Measurements from ENCODE around the gene SCN4A.

DNA sequence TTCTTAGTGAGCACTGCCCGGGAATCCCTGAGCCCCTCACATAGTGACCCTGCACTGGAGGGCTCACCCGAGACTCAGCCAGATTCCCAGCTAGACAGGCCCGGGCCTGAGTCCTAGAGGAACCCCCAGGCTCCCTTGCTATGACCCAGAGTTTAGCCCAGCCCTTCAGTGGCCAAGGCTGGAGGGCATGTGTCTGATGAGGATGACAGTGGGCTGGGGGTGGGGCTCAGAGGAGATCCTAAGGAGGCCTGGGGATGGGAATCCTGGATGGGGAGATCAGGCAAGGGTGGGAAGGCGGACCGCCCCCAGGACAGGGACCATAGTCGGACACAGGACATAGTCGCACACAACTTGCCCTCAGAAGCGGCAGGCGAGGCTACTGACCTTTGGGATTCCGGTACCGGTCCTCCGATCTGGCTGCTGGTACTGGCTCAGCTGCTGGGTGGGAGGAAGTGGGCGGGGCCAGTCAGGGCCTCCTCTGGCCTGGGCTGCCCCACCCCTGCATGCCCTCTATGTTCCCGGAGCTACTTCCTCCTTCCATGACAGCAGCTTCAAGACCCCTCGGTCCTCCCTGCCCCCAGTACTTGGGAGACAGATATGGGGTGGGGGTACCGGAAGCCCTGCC is 41.7 kb downstream of the SCN4A start:
- TF ChIP-seq, protein P1, sequence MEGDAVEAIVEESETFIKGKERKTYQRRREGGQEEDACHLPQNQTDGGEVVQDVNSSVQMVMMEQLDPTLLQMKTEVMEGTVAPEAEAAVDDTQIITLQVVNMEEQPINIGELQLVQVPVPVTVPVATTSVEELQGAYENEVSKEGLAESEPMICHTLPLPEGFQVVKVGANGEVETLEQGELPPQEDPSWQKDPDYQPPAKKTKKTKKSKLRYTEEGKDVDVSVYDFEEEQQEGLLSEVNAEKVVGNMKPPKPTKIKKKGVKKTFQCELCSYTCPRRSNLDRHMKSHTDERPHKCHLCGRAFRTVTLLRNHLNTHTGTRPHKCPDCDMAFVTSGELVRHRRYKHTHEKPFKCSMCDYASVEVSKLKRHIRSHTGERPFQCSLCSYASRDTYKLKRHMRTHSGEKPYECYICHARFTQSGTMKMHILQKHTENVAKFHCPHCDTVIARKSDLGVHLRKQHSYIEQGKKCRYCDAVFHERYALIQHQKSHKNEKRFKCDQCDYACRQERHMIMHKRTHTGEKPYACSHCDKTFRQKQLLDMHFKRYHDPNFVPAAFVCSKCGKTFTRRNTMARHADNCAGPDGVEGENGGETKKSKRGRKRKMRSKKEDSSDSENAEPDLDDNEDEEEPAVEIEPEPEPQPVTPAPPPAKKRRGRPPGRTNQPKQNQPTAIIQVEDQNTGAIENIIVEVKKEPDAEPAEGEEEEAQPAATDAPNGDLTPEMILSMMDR (IDR thresholded peaks at IDR 0.05): no peak
- no peak for TF ChIP-seq REST (IDR thresholded peaks at IDR 0.05; ENCODE audit: insufficient read depth in 1 of 2, low read depth in 2 of 2, low read length in 1 of 2)
